ENCODE data around the gene SH2D1B. TPM values are rescaled to one million over a fixed set of nuclear protein-coding genes. Genes with fewer than 3 reads are reported as not detected.

SH2D1B gene
- total RNA-seq, 4 donors from 2014 or later = 0.37 to 1.4 (median 0.81) TPM

DNA sequence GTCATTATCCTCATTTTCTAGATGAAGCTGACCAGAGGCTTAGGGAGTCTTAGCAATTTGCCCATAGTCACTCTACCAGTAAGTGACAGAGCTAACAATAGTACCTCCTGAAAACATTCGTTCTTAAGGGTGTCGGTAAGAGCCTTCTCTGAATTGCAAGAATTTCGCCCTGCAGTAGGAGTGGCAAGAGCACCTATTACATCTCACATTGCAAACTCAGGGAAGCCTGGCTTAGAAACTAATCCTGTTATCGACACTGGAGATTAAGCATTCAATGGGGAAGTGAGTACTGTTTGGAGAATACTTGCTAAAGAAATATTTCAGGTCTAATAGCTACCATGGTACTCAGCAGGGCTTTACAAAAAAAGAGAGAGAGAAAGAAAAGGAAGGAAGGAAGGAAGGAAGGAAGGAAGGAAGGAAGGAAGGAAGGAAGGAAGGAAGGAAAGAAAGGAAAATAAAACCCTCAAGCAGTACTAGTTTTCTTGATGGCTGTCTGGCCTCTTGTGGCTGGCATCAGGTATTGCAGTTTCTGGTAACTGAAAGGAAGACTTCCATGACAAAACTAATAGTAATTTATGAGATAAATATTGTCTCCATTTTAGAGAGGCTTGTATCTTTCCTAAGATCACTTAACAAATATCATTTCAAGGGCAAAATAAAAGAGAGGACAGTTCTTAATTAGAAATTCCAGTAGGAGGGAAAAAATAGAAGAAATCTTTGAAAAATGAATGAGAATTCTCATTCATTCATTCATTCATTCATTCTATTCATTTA lies 20.0 kb downstream of the SH2D1B start:
- Histone ChIP-seq H3K36me3 (no peaks in the 10 kb centered on the region), H3K27me3 (peaks cover 8% of the 10 kb centered on the region), H3K4me3 (no peak overlapping the region), H3K4me1 (peaks cover 3 to 21% (median 5%) of the 10 kb centered on the region in 4 donors), H3K9me3 (no peaks in the 10 kb centered on the region), H3K27ac (no peak overlapping the region)
- intact Hi-C loops (cut with DNase I; ENCODE audit: low total_unique reads) (no loop called here), in situ Hi-C loops (cut with MboI; ENCODE audit: low pct_ligation_motif_present in 1 of 4, low pct_unique_long_range_greater_than_20kb in 1 of 4, low sequenced_read_pairs in 3 of 4) (loop anchor here in 2 of 4 donors (10.0 to 25.0 kb wide), 2 partner anchors 337 to 605 kb away; no protein-coding TSS in a partner anchor)
- WGBS, 2 donors (ENCODE audit: low coverage in 1 of 2) = 55% methylated on average over 4 of the region's 4 CpGs; no CpG with 5 or more reads in 1 of the 2 donors
- no peak for DNase-seq
- TF ChIP-seq POLR2AphosphoS5 (IDR thresholded peaks at IDR 0.05) (no peak), POLR2A (IDR thresholded peaks at IDR 0.05) (no peak)
- TF ChIP-seq, protein P1, sequence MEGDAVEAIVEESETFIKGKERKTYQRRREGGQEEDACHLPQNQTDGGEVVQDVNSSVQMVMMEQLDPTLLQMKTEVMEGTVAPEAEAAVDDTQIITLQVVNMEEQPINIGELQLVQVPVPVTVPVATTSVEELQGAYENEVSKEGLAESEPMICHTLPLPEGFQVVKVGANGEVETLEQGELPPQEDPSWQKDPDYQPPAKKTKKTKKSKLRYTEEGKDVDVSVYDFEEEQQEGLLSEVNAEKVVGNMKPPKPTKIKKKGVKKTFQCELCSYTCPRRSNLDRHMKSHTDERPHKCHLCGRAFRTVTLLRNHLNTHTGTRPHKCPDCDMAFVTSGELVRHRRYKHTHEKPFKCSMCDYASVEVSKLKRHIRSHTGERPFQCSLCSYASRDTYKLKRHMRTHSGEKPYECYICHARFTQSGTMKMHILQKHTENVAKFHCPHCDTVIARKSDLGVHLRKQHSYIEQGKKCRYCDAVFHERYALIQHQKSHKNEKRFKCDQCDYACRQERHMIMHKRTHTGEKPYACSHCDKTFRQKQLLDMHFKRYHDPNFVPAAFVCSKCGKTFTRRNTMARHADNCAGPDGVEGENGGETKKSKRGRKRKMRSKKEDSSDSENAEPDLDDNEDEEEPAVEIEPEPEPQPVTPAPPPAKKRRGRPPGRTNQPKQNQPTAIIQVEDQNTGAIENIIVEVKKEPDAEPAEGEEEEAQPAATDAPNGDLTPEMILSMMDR (IDR thresholded peaks at IDR 0.05) = peak; percentile 80 to 95 (median 83)

DNA sequence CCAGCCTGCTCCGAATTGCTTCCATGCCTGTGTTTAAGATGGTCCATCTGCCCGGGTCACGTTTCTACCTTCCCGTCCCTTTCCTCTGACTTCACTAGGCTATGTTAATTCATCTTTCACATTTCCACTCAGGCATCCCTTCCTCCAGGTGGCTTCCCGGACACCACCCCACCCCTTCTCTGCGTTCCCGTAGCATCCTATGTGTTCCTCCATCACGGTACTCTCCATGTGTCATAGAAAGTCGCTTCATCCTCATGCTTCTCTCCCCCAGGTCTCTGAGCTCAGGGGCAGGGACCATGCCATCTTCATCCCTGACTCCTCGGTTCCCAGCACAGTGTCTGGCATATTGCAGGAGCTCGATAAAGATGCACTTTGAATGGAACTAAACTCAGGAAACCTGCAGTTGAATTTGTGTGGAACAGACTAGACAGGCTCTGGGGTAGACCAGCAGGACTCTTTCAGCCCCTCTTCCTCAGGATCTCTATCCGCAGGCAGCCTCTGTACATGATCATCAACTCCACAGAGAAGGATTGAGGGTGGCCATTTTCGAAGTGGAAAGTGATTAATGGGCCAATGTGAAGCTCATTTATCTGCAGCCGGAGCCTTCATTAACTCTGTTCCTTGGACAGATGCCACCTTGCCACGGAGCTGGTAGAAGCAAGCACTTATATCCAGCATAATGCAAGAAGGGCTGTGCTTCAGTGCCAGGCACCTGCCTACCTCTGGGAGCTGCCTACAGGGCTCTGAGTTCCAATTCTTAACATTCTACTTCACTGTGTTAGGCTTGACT lies 21.3 kb downstream of the SH2D1B start:
- H3K4me1 ChIP-seq = peaks cover 3 to 21% (median 5%) of the 10 kb centered on the region in 4 donors
- H3K9me3 ChIP-seq = no peaks in the 10 kb centered on the region
- in situ Hi-C loops (cut with MboI; ENCODE audit: low pct_ligation_motif_present in 1 of 4, low pct_unique_long_range_greater_than_20kb in 1 of 4, low sequenced_read_pairs in 3 of 4) (loop anchor here in 2 of 4 donors (10.0 to 25.0 kb wide), 2 partner anchors 336 to 603 kb away; no protein-coding TSS in a partner anchor), intact Hi-C loops (cut with DNase I; ENCODE audit: low total_unique reads) (no loop called here)
- no peak overlapping the region for H3K4me3 ChIP-seq
- peaks cover 8% of the 10 kb centered on the region for H3K27me3 ChIP-seq
- no peak for TF ChIP-seq EP300 (IDR thresholded peaks at IDR 0.05; ENCODE audit: low read depth)
- TF ChIP-seq, protein P1 (IDR thresholded peaks at IDR 0.05) = no peak
- no peak for TF ChIP-seq POLR2A (IDR thresholded peaks at IDR 0.05)
- DNase-seq = no peak
- 74 to 79% methylated on average over 5 to 15 of the region's 15 CpGs for WGBS, 2 donors (ENCODE audit: low coverage in 1 of 2)
- no peak overlapping the region for H3K27ac ChIP-seq
- no peaks in the 10 kb centered on the region for H3K36me3 ChIP-seq

- DNase-seq = no peak
- 76 to 100% methylated on average over 2 to 9 of the region's 9 CpGs for WGBS, 2 donors (ENCODE audit: low coverage in 1 of 2)
- H3K27ac ChIP-seq = peak overlapping the region in 3 of 4 donors; percentile 34 to 61 (median 58)
- TF ChIP-seq, protein P1 (IDR thresholded peaks at IDR 0.05) = no peak
- TF ChIP-seq POLR2A (IDR thresholded peaks at IDR 0.05) (no peak), EP300 (IDR thresholded peaks at IDR 0.05; ENCODE audit: low read depth) (no peak)
- peaks cover 8% of the 10 kb centered on the region for H3K27me3 ChIP-seq
- in situ Hi-C loops (cut with MboI; ENCODE audit: low pct_ligation_motif_present in 1 of 4, low pct_unique_long_range_greater_than_20kb in 1 of 4, low sequenced_read_pairs in 3 of 4) (loop anchor here in 3 of 4 donors (10.0 to 25.0 kb wide), 2 partner anchors 335 to 603 kb away; no protein-coding TSS in a partner anchor), intact Hi-C loops (cut with DNase I; ENCODE audit: low total_unique reads) (no loop called here)
- peaks cover 3 to 21% (median 5%) of the 10 kb centered on the region in 4 donors for H3K4me1 ChIP-seq
- no peaks in the 10 kb centered on the region for H3K36me3 ChIP-seq
- no peak overlapping the region for H3K4me3 ChIP-seq
- H3K9me3 ChIP-seq = no peaks in the 10 kb centered on the region
Measured at GRCh38 chr1:162389971-162390370, 22.0 kb downstream of the SH2D1B start.
